ENCODE results near the gene CDKN2A.
"Not testable (repeated sequence)": the region's sequence is repeated elsewhere in the genome, so short reads cannot be mapped to it uniquely, and the experiment has no call there.

The CDKN2A gene

GRCh38 chr9:21976334-21976875, 17.8 kb downstream of the CDKN2A start:
- no peak for FAIRE-seq

DNA sequence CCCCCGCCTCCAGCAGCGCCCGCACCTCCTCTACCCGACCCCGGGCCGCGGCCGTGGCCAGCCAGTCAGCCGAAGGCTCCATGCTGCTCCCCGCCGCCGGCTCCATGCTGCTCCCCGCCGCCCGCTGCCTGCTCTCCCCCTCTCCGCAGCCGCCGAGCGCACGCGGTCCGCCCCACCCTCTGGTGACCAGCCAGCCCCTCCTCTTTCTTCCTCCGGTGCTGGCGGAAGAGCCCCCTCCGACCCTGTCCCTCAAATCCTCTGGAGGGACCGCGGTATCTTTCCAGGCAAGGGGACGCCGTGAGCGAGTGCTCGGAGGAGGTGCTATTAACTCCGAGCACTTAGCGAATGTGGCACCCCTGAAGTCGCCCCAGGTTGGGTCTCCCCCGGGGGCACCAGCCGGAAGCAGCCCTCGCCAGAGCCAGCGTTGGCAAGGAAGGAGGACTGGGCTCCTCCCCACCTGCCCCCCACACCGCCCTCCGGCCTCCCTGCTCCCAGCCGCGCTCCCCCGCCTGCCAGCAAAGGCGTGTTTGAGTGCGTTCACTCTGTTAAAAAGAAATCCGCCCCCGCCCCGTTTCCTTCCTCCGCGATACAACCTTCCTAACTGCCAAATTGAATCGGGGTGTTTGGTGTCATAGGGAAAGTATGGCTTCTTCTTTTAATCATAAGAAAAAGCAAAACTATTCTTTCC, 19.3 kb downstream of the CDKN2A start:
- no peak for FAIRE-seq

DNA sequence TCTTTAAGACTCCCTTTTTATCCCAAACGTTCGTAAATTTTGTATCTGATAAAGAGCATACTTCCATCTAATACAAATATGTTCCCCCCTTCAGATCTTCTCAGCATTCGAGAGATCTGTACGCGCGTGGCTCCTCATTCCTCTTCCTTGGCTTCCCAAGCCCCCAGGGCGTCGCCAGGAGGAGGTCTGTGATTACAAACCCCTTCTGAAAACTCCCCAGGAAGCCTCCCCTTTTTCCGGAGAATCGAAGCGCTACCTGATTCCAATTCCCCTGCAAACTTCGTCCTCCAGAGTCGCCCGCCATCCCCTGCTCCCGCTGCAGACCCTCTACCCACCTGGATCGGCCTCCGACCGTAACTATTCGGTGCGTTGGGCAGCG, 19.9 kb downstream of the CDKN2A start:
- FAIRE-seq = no peak

DNA sequence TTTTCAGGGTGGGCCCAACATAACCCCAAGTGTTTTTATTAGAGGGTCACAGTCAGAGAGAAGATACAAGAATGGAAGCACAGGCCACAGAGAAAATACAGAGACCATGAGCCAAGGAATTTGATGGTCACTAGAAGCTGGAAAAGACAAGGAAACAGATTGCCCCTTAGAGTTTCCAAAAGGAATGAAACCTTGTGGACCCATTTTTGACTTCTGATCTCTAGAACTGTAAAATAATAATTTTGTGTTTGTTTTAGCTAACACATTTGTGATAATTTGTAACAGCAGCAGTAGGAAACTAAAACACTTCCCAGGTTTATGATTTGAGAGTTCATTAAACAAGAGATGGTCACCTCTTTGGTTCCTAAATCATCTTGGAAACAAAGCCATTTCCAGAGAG, 21.8 kb downstream of the CDKN2A start:
- FAIRE-seq = no peak

DNA sequence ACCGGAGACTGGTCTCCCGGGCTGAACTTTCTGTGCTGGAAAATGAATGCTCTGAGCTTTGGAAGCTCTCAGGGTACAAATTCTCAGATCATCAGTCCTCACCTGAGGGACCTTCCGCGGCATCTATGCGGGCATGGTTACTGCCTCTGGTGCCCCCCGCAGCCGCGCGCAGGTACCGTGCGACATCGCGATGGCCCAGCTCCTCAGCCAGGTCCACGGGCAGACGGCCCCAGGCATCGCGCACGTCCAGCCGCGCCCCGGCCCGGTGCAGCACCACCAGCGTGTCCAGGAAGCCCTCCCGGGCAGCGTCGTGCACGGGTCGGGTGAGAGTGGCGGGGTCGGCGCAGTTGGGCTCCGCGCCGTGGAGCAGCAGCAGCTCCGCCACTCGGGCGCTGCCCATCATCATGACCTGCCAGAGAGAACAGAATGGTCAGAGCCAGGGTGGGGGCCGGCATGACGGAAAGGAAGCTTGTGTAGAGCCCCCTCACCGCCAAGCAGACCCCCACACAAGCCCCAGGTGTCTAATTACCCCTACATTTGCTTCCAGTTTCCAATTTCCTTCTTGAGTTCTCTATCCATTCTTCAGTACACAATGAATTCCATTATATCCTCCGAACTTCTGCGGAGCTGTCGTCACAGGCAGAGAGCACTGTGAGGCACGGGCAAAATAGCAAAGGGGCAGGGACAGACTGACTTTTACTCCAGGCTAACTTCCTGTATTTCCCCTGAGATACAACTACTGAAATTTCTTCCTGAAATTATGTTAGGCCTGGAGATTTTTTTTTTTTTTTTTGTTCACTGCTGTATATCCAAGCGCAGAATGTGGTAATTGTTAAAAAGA, 23.2 kb downstream of the CDKN2A start:
- FAIRE-seq = no peak

DNA sequence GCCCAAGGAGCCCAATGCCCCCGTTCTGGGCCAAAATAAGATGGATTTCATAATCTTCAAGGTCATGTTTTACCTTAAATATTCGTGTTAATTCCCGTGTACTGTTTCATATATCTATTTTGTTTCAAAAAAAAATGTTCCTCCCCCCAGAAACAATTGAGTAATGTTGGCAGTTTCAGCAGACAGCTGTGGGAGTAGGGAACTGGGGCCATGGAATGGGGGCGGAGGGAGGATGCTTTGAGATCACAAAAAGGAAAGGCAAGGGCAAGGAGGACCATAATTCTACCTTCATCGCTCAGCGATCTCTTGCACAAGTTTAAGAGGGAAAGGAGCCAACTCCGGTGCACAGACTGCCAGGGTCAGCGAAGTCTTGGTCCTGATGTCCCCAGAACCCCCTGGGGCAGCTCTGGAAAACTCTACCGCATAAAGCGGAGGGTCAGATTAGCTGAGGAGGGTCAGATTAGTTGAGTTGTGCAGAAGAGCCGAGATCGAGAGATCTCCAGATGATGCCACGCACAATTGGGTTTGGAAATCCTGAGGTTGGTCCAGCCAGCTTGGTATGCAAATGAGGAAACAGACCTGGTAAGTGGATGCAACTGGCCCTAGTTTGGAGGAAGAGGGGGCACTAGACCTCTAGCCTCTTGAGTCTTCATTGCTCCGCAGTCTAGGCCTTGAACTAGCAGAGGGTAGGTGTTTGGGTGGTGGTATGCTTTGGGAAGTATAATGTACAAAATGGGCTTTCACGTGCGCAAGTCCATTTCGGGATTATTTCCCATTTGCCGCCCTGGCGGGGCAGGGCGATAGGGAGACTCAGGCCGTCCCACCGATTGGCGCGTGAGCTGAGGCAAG, 24.0 kb downstream of the CDKN2A start:
- FAIRE-seq = no peak

GRCh38 chr9:21969011-21969940, 24.9 kb downstream of the CDKN2A start:
- no peak for FAIRE-seq

DNA sequence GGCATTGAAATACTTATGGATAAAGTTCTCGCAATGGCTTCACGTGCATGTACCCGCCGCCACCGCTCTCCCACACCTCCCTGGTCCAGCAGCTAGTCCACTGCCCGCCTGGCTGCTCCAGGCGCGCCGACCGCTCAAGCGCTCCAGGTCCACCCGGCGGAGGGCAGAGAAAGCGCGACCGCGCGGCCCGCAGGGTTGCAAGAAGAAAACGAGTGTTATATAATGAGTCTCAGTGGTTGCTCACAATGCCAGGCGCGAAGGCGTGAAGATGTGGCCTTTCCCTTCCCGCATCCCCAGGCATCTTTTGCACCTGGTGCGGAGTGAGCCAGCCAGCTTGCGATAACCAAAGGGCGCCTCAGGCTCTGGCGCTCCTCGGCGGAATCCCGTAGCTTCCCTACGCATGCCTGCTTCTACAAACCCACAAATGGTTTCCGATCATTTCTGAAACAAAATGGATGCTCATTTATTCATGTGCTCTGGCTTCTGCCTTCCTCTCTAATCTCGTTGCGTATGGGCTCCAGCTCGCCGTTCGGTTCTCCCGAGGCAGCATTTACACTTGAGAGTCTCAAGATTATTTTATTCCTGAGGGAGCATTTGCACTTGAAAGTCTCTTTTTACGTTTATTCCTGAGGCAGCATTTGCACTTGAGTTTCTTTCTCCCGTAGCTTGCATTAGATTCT, 25.7 kb downstream of the CDKN2A start:
- no peak for FAIRE-seq

- FAIRE-seq = no peak
These were observed 26.5 kb downstream of the CDKN2A start for GRCh38 chr9:21967702-21968101.

- no peak for FAIRE-seq
These were observed 27.0 kb downstream of the CDKN2A start for GRCh38 chr9:21967169-21967568.

- no peak for FAIRE-seq
These were observed 27.9 kb downstream of the CDKN2A start for GRCh38 chr9:21966140-21966851.

- FAIRE-seq = no peak
These were observed 28.7 kb downstream of the CDKN2A start for GRCh38 chr9:21965401-21965951.

GRCh38 chr9:21964925-21965385, 29.2 kb downstream of the CDKN2A start:
- FAIRE-seq = no peak

DNA sequence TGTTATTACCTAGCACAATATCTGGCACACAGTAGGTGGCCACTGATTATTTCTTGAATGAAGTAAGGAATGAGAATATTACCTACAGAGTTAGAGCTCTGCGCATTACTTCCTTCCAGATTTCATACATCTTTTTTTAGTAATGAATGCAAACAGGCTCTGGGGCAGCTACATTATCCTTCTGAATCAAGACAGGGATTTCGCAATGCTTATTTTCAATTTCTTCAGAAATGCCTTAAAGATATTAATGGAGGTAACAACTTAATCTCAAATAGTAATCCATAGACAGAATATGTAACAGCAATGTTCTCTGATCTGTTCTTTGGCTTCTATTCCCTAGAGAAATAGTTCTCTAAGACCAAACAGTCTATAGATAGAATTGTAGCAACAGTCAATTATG, 32.6 kb downstream of the CDKN2A start:
- no peak for FAIRE-seq

DNA sequence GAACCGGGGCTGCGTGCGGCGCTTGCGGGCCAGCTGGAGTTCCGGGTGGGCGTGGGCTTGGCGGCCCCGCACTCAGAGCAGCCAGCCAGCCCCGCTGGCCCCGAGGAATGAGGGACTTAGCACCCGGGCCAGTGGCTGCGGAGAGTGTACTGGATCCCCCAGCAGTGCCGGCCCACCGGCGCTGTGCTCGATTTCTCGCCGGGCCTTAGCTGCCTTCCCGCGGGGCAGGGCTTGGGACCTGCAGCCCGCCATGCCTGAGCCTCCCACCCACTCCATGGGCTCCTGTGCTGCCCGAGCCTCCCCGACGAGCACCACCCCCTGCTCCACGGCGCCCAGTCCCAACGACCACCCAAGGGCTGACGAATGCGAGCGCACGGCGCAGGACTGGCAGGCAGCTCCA, 34.9 kb downstream of the CDKN2A start:
- not testable (repeated sequence) for FAIRE-seq

DNA sequence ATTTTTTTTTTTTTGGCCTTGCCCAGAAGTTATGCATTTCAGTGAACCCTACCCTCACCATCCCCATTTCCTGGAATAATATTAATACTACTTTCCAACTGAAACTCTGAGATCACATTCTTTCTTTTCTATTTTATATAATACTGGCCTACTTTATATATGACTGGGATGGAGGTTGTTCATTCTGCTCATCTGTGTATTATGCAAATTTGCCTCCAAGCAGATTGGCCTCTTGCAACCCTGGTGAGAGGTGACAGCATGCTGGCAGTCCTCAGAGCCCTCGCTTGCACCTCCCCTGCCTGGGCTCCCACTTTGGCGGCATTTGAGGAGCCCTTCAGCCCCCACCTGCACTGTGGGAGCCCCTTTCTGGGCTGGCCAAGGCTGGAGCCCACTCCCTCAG, 35.4 kb downstream of the CDKN2A start:
- FAIRE-seq = no peak

DNA sequence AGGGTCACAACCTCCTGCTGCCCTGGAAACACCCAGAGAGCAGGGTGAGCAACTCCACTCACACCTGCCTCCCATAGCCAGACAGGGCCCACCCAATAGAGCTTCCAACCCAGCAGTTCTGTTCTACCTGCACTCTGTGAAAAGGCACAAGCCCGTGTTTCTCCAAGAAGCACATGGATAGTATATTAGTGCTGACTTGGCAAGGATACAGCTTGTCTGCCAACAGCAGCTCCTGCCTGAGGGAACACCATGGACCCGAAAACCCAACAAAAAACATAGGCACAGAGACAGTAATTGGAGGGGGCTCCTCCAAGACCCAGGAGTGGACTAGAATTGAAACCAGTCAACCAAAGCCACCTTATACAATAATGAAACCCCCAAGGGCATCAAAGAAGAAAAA, 48.6 kb downstream of the CDKN2A start:
- FAIRE-seq = no peak

DNA sequence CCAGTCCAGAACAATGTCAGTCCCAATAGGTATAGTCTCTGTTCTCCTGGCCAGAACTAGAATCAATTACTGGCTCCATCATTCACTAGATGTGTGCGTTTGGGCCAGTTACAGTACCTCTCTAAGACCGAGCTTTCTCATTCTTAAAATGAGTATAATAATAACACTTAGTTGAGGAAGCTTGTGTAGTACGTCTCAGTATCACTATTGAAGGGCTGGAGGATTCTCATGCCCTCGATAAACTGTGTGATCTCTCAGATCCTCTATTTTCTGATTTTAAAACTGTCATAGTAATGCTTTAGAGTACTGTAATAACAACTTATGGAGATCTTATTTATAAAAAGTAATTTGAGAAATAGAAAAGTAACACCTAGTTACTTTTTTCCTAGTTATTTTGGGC, 50.7 kb downstream of the CDKN2A start:
- no peak for FAIRE-seq

DNA sequence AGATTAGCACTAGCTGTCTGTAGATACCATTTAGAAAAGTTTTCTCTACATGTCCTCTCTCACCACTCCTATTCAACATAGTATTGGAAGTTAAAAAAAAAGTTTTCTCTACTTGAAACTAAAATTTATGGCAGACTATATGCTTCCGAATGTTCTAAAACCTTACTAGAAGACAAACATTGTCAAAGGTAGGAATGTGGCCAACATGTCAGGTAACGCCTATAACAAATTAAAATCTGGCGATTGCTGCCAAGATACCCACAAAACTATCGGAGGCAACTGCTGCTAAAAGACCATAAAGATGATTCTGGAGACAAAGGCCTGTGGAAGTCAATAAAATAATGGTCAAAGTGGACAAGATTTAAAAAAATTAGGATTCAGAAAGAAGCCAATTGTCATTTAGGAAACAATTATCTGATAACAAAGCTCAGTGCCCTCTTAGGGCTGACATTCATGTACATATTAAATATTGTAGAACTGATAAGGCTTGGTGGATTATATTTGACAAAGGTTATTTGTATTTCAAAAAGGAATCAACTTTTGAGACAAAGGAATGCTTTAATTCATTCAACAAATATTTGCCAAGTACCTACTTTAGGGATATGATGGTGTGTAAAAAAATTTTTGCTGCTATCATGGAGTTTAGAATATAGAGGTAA, 52.7 kb downstream of the CDKN2A start:
- no peak for FAIRE-seq

- FAIRE-seq = no peak
These were observed 58.0 kb downstream of the CDKN2A start for GRCh38 chr9:21936161-21936560.
